HEK293T (cell line): Measurements from ENCODE around the gene RASSF3.
"Not testable (repeated sequence)": the region's sequence is repeated elsewhere in the genome, so short reads cannot be mapped to it uniquely, and the experiment has no call there.

Experiments
- CTCF ChIA-PET: fragments of 350-600 bp; formaldehyde crosslinking; extraction: SDS; loops from one replicate; lab custom pipeline; 2021; ENCODE audit warnings: antibody characterized with exemption, inconsistent platforms; lab: Yijun Ruan, JAX
- POLR2A ChIA-PET: fragments of 350-600 bp; formaldehyde crosslinking; extraction: SDS; loops from one replicate; lab custom pipeline; 2020; ENCODE audit warnings: antibody characterized with exemption, inconsistent platforms; lab: Yijun Ruan, JAX
- DNase-seq: peaks from one replicate; pipeline ENCODE4 v3.0.0; 2012; ENCODE audit warnings: mixed read lengths; ENCODE audit errors: extremely low spot score
- ARNT ChIP-seq: fragments of 450-650 bp; IDR thresholded peaks from 2 replicates; pipeline ENCODE4 v1.6.1; 2017; ENCODE audit warnings: mild to moderate bottlenecking
- BHLHE40 ChIP-seq: fragments of 450-650 bp; IDR thresholded peaks from 2 replicates; pipeline ENCODE4 v1.6.1; 2016; ENCODE audit warnings: mild to moderate bottlenecking, moderate library complexity, borderline replicate concordance
- CTBP1 ChIP-seq: fragments of 450-650 bp; IDR thresholded peaks from 2 replicates; pipeline ENCODE4 v1.6.1; 2016; ENCODE audit warnings: borderline replicate concordance
- ELF4 ChIP-seq: fragments of 450-650 bp; IDR thresholded peaks from 2 replicates; pipeline ENCODE4 v1.6.1; 2017; ENCODE audit warnings: antibody characterized with exemption
- FOXA1 ChIP-seq: fragments of 450-650 bp; IDR thresholded peaks from 2 replicates; pipeline ENCODE4 v1.6.1; 2016; ENCODE audit warnings: mild to moderate bottlenecking
- FOXK2 ChIP-seq: fragments of 450-650 bp; IDR thresholded peaks from 2 replicates; pipeline ENCODE4 v1.6.1; 2016; ENCODE audit warnings: mild to moderate bottlenecking
- FOXM1 ChIP-seq: fragments of 450-650 bp; IDR thresholded peaks from 2 replicates; pipeline ENCODE4 v1.6.1; 2017; ENCODE audit warnings: mild to moderate bottlenecking, borderline replicate concordance
- HDGF ChIP-seq: fragments of 450-650 bp; IDR thresholded peaks from 2 replicates; pipeline ENCODE4 v1.6.1; 2017; ENCODE audit warnings: antibody characterized with exemption, borderline replicate concordance
- L3MBTL2 ChIP-seq: fragments of 450-650 bp; conservative IDR thresholded peaks from 2 replicates; pipeline ENCODE4 v1.6.1; 2016; ENCODE audit warnings: mild to moderate bottlenecking
- LEF1 ChIP-seq: fragments of 450-650 bp; IDR thresholded peaks from 2 replicates; pipeline ENCODE4 v1.6.1; 2017; ENCODE audit warnings: mild to moderate bottlenecking, borderline replicate concordance
- NFRKB ChIP-seq: fragments of 450-650 bp; IDR thresholded peaks from 2 replicates; pipeline ENCODE4 v1.6.1; 2016; ENCODE audit warnings: mild to moderate bottlenecking, moderate library complexity
- SP1 ChIP-seq: fragments of 450-650 bp; IDR thresholded peaks from 2 replicates; pipeline ENCODE4 v1.6.1; 2017
- SUZ12 ChIP-seq: fragments of 450-650 bp; IDR thresholded peaks from 2 replicates; pipeline ENCODE4 v1.6.1; 2016; ENCODE audit warnings: mild to moderate bottlenecking
- TARDBP ChIP-seq: fragments of 450-650 bp; IDR thresholded peaks from 2 replicates; pipeline ENCODE4 v1.6.1; 2016
- ZNF384 ChIP-seq: fragments of 450-650 bp; IDR thresholded peaks from 2 replicates; pipeline ENCODE4 v1.6.1; 2016
- TF ChIP-seq, protein P1 (sequence below): fragments of 450-650 bp; IDR thresholded peaks from 2 replicates; pipeline ENCODE4 v1.6.1; 2016

The RASSF3 gene

DNA sequence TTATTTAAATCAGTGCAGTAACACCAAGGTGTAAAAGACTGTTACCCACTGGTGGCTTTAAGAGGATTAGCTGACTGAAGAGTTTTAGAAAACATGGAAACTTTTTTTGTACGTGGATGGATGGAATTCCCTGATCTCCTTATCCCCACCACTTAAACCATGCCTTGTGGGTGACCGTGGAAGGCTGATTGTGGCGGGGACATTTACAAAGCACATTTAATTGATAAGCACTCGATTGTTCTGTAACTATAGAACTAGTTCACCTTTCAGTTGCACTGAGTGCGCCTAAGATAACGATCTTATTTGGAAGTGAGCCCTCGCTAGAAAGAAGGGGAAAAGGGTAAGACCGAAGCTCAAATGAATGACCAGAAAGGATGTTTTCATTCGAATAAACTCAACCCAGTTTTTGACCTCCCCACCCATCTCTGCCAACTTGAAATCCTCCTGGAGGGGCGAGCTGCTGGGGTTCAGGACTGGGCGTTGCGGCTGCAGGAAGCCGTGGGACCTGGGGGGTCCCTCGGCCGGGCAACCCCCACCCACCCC is 688 bp upstream of the RASSF3 start:
- ChIA-PET POLR2A (interaction anchor here (0.7 to 1.7 kb wide), 6 partner anchors 15 to 87 kb away, joined by 3 to 6 read pairs (median 4); no protein-coding TSS in a partner anchor), CTCF (interaction anchor here (0.6 to 2.4 kb wide), 5 partner anchors 60 to 88 kb away, joined by 3 to 12 read pairs (median 5); no protein-coding TSS in a partner anchor)
- DNase-seq: no peak
- TF ChIP-seq ARNT (no peak), LEF1 (no peak), SUZ12 (no peak), FOXA1 (no peak), BHLHE40 (no peak), FOXK2 (no peak), ELF4 (no peak)
- TF ChIP-seq, protein P1, sequence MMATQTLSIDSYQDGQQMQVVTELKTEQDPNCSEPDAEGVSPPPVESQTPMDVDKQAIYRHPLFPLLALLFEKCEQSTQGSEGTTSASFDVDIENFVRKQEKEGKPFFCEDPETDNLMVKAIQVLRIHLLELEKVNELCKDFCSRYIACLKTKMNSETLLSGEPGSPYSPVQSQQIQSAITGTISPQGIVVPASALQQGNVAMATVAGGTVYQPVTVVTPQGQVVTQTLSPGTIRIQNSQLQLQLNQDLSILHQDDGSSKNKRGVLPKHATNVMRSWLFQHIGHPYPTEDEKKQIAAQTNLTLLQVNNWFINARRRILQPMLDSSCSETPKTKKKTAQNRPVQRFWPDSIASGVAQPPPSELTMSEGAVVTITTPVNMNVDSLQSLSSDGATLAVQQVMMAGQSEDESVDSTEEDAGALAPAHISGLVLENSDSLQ: no peak

DNA sequence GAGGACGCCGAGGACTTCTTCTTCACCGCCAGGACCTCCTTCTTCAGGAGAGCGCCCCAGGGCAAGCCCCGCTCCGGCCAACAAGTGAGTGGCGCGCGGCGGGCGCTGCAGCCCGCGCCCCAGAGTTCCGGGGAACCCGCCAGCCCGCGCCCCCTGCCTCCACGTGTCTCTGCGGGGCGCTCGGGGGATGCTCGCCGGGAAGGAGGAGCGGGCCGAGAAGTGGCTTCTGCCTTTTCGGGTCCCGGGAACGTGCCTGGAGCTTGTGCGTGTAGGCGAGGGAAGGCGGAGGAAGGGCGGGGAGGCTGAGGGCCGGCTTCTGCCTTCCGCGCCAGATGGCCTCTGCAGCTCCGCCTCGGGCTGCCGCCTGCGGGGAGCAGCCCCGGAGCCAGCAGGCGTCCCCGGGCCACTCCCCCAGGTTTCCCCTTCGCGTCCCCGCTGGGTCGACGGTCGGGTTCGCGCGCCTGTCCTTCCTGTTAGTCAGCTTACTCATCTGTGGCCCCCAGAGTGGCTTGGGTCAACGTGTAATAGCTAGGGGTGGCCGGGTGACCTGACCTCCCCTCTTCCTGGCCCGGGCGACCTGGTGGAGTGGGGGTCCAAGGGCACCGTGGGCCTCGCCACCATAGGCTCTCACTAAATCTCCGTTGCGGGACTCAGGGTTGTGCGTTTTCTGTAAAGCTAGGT is 505 bp downstream of the RASSF3 start:
- POLR2A ChIA-PET: interaction anchor here (1.0 to 1.3 kb wide), 3 partner anchors 15 to 81 kb away, joined by 3 to 6 read pairs (median 4); no protein-coding TSS in a partner anchor
- CTCF ChIA-PET: interaction anchor here (0.8 to 1.7 kb wide), 3 partner anchors 62 to 87 kb away, joined by 4 to 5 read pairs (median 5); no protein-coding TSS in a partner anchor
- no peak for TF ChIP-seq SP1
- peak; percentile 46 for TF ChIP-seq L3MBTL2
- peak; percentile 62 for DNase-seq

DNA sequence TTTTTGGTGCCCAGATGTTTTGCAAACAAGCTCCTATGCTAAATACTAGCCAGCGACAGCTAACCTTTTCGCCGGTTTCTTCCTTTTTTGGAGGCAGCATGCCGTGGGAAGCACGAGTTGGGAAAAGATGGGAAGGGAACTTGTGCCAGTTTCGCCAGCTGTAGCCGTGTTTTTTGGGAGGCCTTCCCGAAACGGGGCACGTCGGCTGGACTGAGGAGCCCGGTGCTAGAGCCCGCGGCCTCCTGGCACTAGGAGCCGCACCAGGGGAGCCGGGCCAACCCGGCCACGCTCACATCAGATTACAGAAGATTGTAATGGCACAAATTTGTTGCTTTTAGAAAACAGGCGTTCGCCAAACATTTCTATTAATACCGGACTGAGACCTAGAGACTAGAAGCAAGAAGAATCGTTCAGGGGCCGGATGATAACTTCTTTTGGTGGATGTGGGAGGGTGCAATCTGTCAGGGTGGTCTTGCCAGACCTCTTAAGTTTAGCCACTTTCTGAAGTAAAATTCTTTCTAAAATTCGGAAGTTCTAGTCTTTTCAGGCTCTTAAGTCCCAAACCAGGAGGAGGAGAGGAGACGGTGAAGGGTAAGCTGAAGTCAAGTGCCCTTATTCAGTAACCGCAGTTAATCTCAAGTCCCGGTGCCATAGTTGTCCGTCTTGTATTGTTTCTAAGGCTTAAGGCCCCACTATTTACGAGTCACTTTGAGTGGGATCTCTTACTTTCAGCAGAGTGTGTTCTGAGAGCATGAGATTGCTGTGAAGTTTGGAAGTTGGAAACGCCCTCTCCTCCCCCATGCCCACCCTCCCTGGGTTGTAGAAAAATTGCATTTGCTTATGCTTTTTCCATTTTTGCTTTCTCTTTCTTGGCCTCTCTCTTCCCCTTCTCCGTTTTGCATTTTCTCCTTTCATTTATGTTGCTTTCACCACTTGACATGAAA is 1.3 kb downstream of the RASSF3 start:
- TF ChIP-seq, protein P1: no peak
- no peak for TF ChIP-seq TARDBP
- TF ChIP-seq SUZ12: no peak
- no peak for TF ChIP-seq BHLHE40
- no peak for TF ChIP-seq ZNF384
- TF ChIP-seq ARNT: no peak
- no peak for TF ChIP-seq SP1
- TF ChIP-seq FOXK2: no peak
- no peak for TF ChIP-seq CTBP1
- TF ChIP-seq ELF4: no peak
- no peak for TF ChIP-seq HDGF
- TF ChIP-seq FOXA1: no peak
- no peak for DNase-seq
- ChIA-PET CTCF (interaction anchor here (1.4 kb wide), 1 partner anchor 63 kb away, joined by 4 read pairs; no protein-coding TSS in a partner anchor), POLR2A (interaction anchor here (1.0 to 1.3 kb wide), 3 partner anchors 14 to 80 kb away, joined by 3 to 6 read pairs (median 4); no protein-coding TSS in a partner anchor)

DNA sequence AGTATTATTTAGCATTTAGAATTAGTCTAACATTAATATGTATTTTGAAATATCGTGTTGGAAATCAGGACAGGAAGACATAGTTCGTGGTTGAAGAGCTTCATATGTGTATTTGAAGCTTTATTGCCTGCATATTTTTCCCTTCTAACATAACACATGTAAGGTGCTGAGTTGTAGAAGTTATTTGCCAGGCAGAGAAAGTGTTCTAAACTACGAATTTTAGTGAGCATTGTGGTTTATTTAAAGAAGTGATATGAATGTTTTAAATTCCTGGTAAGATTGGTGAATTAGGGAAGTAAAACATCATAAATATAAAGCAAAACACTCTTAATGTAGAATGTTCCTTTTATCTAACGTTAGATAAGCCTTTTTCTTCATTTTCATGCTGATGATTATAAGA is 2.5 kb downstream of the RASSF3 start:
- DNase-seq: no peak
- ChIA-PET POLR2A (no interaction called here), CTCF (interaction anchor here (0.6 kb wide), 1 partner anchor 63 kb away, joined by 3 read pairs; no protein-coding TSS in a partner anchor)
- TF ChIP-seq LEF1 (no peak), BHLHE40 (no peak), FOXA1 (no peak), HDGF (no peak), SP1 (no peak), FOXK2 (no peak), ZNF384 (no peak)
- TF ChIP-seq, protein P1: no peak

DNA sequence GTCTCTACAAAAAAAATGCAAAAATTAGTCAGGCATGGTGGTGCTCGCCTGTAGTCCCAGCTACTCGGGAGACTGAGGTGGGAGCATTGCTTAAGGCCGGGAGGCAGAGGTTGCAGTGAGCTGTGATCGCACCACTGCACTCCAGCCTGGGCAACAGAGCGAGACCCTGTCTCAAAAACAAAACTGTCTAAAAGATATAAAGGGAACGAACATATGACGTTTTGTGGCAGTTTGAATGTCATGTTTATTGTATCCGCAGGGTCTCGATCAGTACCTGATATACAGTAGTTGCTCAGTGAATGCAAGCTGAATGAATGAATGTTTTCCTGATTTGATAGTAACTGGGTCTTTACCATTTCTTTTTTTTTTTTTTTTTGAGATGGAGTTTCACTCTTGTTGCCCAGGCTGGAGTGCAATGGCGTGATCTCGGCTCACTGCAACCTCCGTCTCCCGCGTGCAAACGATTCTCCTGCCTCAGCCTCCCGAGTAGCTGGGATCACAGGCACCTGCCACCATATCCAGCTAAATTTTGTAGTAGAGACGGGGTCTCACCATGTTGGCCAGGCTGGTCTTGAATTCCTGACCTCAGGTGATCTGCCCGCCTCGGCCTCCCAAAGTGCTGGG is 3.6 kb downstream of the RASSF3 start:
- CTCF ChIA-PET, DNase-seq, POLR2A ChIA-PET: not testable (repeated sequence)

DNA sequence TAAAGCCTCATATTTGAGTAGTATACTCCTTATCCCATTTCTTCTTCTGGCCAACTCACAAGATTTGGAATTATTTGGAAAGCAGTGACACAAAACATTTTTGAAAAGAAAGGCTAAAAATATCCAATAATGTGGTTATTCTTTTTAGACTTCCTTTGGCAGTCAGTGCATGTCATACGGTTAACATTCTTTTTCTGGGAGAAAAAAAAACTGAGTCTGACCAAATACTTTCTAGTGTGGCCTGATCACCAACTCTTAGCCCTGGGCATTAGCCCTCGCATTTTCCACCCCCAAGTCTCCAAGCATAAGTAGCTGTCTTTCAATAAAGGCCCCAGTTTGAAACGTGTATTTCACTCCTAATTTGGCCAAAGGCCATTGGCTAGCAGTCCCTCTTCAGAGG is 5.9 kb downstream of the RASSF3 start:
- TF ChIP-seq FOXM1 (no peak), CTBP1 (no peak), ELF4 (no peak), ZNF384 (no peak), HDGF (no peak), ARNT (no peak), FOXA1 (no peak), BHLHE40 (no peak), SP1 (no peak), LEF1 (no peak), L3MBTL2 (no peak), TARDBP (no peak), NFRKB (no peak), SUZ12 (no peak), FOXK2 (no peak)
- TF ChIP-seq, protein P1: no peak
- ChIA-PET CTCF (interaction anchor here (0.7 kb wide), 2 partner anchors 18 to 82 kb away, joined by 3 read pairs; no protein-coding TSS in a partner anchor), POLR2A (no interaction called here)
- no peak for DNase-seq
